WTC11 (cell line): ENCODE data around the gene CLCN6. TPM values are rescaled to one million over a fixed set of nuclear protein-coding genes. Genes with fewer than 3 reads are reported as not detected.
A peak's percentile ranks its signal among the peaks of the same experiment; 100 is the strongest.
"Not testable (repeated sequence)": the region's sequence is repeated elsewhere in the genome, so short reads cannot be mapped to it uniquely, and the experiment has no call there.

ENCODE experiments used
- ATAC-seq: fragments of 200-7000 bp; cut with Tn5 transposase; 2 replicates; pipeline ENCODE4 v1.10.0; 2021; ENCODE audit warnings: mild to moderate bottlenecking, moderate library complexity
- CTCF ChIA-PET: fragments of 300-600 bp; sonication (Branson Sonifier 250); formaldehyde crosslinking; loops from one replicate; lab custom pipeline; 2021; ENCODE audit warnings: antibody characterized with exemption; lab: Charles Lee
- POLR2A ChIA-PET: fragments of 350-600 bp; sonication (Branson Sonifier 250); formaldehyde crosslinking; loops from one replicate; lab custom pipeline; 2021; ENCODE audit warnings: antibody characterized with exemption; lab: Charles Lee
- DNase-seq: peaks from one replicate; pipeline ENCODE4 v3.0.0; 2021; ENCODE audit warnings: low spot score
- H3K27ac Mint-ChIP-seq: 2 replicates; pipeline ENCODE4 v1.8.0; 2021; ENCODE audit warnings: mixed read lengths
- H3K27me3 Mint-ChIP-seq: 2 replicates; pipeline ENCODE4 v1.8.0; 2021; ENCODE audit warnings: low read depth, mild to moderate bottlenecking, moderate library complexity, mixed read lengths
- H3K36me3 Mint-ChIP-seq: 2 replicates; pipeline ENCODE4 v1.8.0; 2021; ENCODE audit warnings: mixed read lengths
- H3K4me1 Mint-ChIP-seq: 2 replicates; pipeline ENCODE4 v1.8.0; 2022; ENCODE audit warnings: mixed read lengths
- H3K4me3 Mint-ChIP-seq: 2 replicates; pipeline ENCODE4 v1.8.0; 2021; ENCODE audit warnings: mild to moderate bottlenecking, moderate library complexity, mixed read lengths
- H3K9me3 Mint-ChIP-seq: 2 replicates; pipeline ENCODE4 v1.8.0; 2021; ENCODE audit warnings: mixed read lengths
- ESRRA ChIP-seq: sonication (generic); formaldehyde crosslinking; IDR thresholded peaks from 2 replicates; pipeline ENCODE4 v1.8.1; 2022; ENCODE audit warnings: mild to moderate bottlenecking, missing genetic modification reagents, borderline replicate concordance
- ETV6 ChIP-seq: sonication (generic); formaldehyde crosslinking; IDR thresholded peaks from 2 replicates; pipeline ENCODE4 v1.8.1; 2022; ENCODE audit warnings: mild to moderate bottlenecking, missing genetic modification reagents
- FOXP1 ChIP-seq: sonication (generic); formaldehyde crosslinking; IDR thresholded peaks from 2 replicates; pipeline ENCODE4 v1.8.0; 2022; ENCODE audit warnings: missing genetic modification reagents, mild to moderate bottlenecking, moderate library complexity, borderline replicate concordance
- HMGA2 ChIP-seq: fragments of 250-450 bp; sonication (Bioruptor Pico); IDR thresholded peaks from 2 replicates; pipeline ENCODE4 v1.4.0; 2021; ENCODE audit warnings: mild to moderate bottlenecking, moderate library complexity
- OVOL2 ChIP-seq: fragments of 250-450 bp; sonication (Bioruptor Pico); IDR thresholded peaks from 2 replicates; pipeline ENCODE4 v1.9.0; 2021; ENCODE audit warnings: mild to moderate bottlenecking, borderline replicate concordance
- SMAD3 ChIP-seq: sonication (generic); formaldehyde crosslinking; IDR thresholded peaks from 2 replicates; pipeline ENCODE4 v1.8.0; 2022; ENCODE audit warnings: missing genetic modification reagents, mild to moderate bottlenecking, borderline replicate concordance
- SP1 ChIP-seq: sonication (generic); formaldehyde crosslinking; conservative IDR thresholded peaks from 2 replicates; pipeline ENCODE4 v1.8.1; 2022; ENCODE audit warnings: missing genetic modification reagents
- ZBTB21 ChIP-seq: sonication (generic); formaldehyde crosslinking; IDR thresholded peaks from 2 replicates; pipeline ENCODE4 v1.8.1; 2023; ENCODE audit warnings: mild to moderate bottlenecking, missing genetic modification reagents, borderline replicate concordance
- ZNF232 ChIP-seq: sonication (generic); formaldehyde crosslinking; IDR thresholded peaks from 2 replicates; pipeline ENCODE4 v1.8.0; 2022; ENCODE audit warnings: mild to moderate bottlenecking, missing genetic modification reagents
- ZNF263 ChIP-seq: sonication (generic); formaldehyde crosslinking; IDR thresholded peaks from 2 replicates; pipeline ENCODE4 v1.8.1; 2022; ENCODE audit warnings: low read depth, mild to moderate bottlenecking, moderate library complexity, missing genetic modification reagents
- total RNA-seq: library from RNA; stranded (reverse); gene quantifications from 3 replicates; pipeline ENCODE4 v1.2.3, GENCODE V29; 2021
- TF ChIP-seq, protein P1 (sequence below): sonication (generic); formaldehyde crosslinking; IDR thresholded peaks from 2 replicates; pipeline ENCODE4 v1.8.0; 2022; ENCODE audit warnings: mild to moderate bottlenecking, missing genetic modification reagents
- TF ChIP-seq, protein P2 (sequence below): sonication (generic); formaldehyde crosslinking; IDR thresholded peaks from 2 replicates; pipeline ENCODE4 v1.8.0; 2022; ENCODE audit warnings: mild to moderate bottlenecking, missing genetic modification reagents
- TF ChIP-seq, protein P3 (sequence below): sonication (generic); formaldehyde crosslinking; IDR thresholded peaks from 2 replicates; pipeline ENCODE4 v1.8.1; 2022; ENCODE audit warnings: mild to moderate bottlenecking, missing genetic modification reagents, moderate library complexity, borderline replicate concordance

CLCN6 gene
- total RNA-seq, 1 experiment from 2014 or later, result 22.3 TPM

DNA sequence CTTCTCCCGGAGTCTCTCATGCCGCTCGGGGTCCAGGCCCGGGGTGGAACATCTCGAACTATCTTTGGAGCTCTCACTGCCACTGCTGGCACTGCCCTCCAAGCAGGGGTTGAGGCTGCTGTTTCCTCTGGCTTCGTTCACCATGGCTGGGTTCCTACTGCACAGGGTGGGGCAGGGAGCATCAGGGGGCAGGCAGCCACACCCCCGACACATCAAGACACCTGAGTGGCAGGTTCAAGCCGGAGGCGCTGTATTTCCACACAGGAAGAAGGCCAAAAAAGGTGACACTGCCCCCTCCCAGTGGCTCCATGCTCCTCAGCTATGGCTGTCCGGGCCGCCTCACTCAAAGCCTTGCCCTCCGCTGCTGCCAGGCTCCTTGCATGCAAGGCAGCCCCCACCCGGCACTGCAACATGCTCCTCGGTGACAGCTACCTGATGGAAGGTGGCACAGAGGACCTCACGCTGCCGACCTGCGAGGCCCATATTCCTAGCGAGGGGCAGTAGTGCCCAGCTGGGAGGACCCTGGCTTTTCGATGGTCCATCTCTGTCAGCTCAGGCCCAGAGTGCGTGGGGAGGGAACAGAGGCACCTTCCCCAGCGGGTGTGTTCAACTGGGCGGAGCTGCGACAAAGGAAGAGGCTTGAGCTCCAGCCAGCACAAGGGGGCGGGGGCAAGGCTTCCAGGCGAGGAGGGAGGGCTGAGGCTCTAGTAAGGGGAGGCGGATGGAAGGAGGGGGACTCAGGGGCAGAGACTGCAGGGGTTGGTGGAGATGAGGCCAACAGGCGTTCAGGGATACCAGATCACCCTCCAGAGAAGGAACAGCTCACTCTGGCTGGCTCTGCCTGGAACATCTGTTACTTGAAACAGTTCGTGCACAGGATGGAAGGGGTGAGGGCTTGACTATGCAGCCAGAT is 2.8 kb upstream of the CLCN6 start:
- H3K4me3 Mint-ChIP-seq, result peak overlapping the region; percentile 99
- ChIA-PET CTCF (interaction anchor here (0.6 to 4.3 kb wide), 22 partner anchors 14 to 209 kb away, joined by 3 to 98 read pairs (median 4); partner anchors contain the start of genes AGTRAP, C1orf167, FBXO6 and MFN2), POLR2A (interaction anchor here (0.6 to 2.0 kb wide), 9 partner anchors 16 to 1590 kb away, joined by 3 to 11 read pairs (median 3); partner anchors contain the start of genes AGTRAP, FBXO6 and MIIP)
- peaks cover 50% of the 10 kb centered on the region for H3K4me1 Mint-ChIP-seq
- H3K36me3 Mint-ChIP-seq, result peaks cover 21% of the 10 kb centered on the region
- H3K27ac Mint-ChIP-seq, result peak overlapping the region; percentile 97
- H3K27me3 Mint-ChIP-seq, result no peaks in the 10 kb centered on the region
- TF ChIP-seq HMGA2, result no peak
- TF ChIP-seq, protein P1, sequence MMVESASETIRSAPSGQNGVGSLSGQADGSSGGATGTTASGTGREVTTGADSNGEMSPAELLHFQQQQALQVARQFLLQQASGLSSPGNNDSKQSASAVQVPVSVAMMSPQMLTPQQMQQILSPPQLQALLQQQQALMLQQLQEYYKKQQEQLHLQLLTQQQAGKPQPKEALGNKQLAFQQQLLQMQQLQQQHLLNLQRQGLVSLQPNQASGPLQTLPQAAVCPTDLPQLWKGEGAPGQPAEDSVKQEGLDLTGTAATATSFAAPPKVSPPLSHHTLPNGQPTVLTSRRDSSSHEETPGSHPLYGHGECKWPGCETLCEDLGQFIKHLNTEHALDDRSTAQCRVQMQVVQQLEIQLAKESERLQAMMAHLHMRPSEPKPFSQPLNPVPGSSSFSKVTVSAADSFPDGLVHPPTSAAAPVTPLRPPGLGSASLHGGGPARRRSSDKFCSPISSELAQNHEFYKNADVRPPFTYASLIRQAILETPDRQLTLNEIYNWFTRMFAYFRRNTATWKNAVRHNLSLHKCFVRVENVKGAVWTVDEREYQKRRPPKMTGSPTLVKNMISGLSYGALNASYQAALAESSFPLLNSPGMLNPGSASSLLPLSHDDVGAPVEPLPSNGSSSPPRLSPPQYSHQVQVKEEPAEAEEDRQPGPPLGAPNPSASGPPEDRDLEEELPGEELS, result 0 out of 2 replicates have a peak, but pooled peaks have one; percentile 44
- TF ChIP-seq ZNF232, result peak; percentile 53; the same call in 1 of the 2 replicates
- TF ChIP-seq SP1, result peak; percentile 54; the same call in 1 of the 2 replicates
- no peak for TF ChIP-seq OVOL2 (CRISPR knock-in tag)
- TF ChIP-seq ETV6, result peak; percentile 91; the same call in 1 of the 2 replicates
- TF ChIP-seq, protein P2, sequence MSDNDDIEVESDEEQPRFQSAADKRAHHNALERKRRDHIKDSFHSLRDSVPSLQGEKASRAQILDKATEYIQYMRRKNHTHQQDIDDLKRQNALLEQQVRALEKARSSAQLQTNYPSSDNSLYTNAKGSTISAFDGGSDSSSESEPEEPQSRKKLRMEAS (CRISPR knock-in tag), result 0 out of 2 replicates have a peak, but pooled peaks have one; percentile 28
- TF ChIP-seq SMAD3, result peak; percentile 83; the same call in 1 of the 2 replicates
- no peak for TF ChIP-seq ZNF263
- no peak for TF ChIP-seq FOXP1
- no peak for TF ChIP-seq ZBTB21 (CRISPR knock-in tag)
- TF ChIP-seq ESRRA, result no peak
- H3K9me3 Mint-ChIP-seq, result no peaks in the 10 kb centered on the region
- DNase-seq, result peak; percentile 92
- ATAC-seq, result peak; percentile 75

DNA sequence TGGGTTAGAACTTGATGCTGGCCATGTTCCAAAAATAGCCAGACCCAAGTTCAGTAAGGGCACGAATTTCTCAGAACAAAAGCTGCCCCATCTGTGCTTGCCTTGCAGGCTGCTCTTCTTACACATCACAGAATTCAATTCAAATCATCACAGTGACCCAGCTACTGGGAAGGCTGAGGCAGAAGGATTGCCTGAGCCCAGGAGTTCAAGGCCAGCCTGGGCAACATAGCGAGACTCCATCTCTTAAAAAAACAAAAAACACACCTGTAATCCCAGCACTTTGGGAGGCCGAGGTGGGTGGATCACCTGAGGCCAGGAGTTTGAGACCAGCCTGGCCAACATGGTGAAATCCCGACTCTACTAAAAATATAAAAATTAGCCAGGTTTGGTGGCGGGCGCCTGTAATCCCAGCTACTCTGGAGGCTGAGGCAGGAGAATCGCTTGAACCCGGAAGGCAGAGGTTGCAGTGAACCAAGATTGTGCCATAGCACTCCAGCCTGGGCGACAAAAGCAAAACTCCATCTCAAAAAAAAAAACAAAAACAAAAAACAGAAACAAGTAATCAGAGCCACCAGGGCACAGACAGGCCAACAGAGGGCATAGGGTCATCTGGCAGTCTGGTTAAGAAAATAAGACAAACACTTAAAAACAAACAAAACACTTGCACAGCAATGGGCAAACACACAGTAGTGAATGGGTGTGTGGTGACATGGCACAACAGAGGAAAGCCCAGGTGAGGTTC is 1.9 kb upstream of the CLCN6 start:
- not testable (repeated sequence) for H3K9me3 Mint-ChIP-seq, H3K27me3 Mint-ChIP-seq, ATAC-seq, DNase-seq
- ChIA-PET POLR2A (interaction anchor here (1.0 to 2.0 kb wide), 7 partner anchors 17 to 215 kb away, joined by 3 to 11 read pairs (median 4); partner anchors contain the start of genes AGTRAP and MIIP), CTCF (interaction anchor here (0.8 to 4.3 kb wide), 18 partner anchors 15 to 210 kb away, joined by 3 to 98 read pairs (median 4); partner anchors contain the start of genes C1orf167, FBXO6 and MFN2)
- H3K36me3 Mint-ChIP-seq, result peaks cover 27% of the 10 kb centered on the region
- H3K27ac Mint-ChIP-seq, result peak overlapping the region; percentile 97
- peaks cover 55% of the 10 kb centered on the region for H3K4me1 Mint-ChIP-seq
- H3K4me3 Mint-ChIP-seq, result peak overlapping the region; percentile 99

DNA sequence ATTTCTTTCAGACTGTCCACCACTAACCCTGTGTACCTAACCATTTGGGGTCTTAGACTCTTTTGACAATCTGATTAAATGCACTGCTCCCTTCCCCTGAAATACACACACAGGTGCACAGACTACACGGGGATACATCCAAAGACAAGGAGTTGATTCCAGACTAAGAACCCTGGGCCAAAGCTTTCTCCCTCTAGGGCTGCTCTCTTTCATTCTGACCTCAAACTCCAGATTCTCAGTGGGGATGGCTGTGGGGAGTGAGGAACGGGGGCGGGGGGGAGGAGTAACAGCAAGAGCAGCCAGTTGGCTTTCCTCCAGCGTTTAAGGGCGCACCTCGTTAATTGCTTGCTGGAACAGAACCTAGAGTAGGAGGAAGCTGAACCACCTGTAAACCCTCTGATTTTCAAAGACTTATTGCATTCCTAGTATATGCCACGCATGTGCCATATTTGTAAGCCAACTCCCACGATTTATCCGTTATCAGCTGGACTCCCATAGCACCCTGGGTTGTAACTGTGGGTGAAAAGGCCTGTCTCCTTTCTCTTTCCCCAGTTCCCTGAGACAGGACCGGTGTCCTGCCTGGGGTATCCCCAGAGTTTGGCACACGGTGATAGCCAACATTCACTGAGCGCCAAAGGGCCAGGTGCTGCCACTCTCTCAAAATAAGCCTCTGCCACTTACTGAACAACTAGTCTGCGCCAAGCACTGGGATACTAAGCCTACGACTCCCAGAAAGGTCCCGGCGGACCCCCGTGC is 1.1 kb upstream of the CLCN6 start:
- POLR2A ChIA-PET, result no interaction called here
- no peaks in the 10 kb centered on the region for H3K27me3 Mint-ChIP-seq
- CTCF ChIA-PET, result interaction anchor here (4.3 kb wide), 1 partner anchor 19 kb away, joined by 98 read pairs; no protein-coding TSS in a partner anchor
- H3K27ac Mint-ChIP-seq, result peak overlapping the region; percentile 97
- H3K4me3 Mint-ChIP-seq, result peak overlapping the region; percentile 99
- H3K36me3 Mint-ChIP-seq, result peaks cover 32% of the 10 kb centered on the region
- ATAC-seq, result no peak
- no peak for DNase-seq
- H3K9me3 Mint-ChIP-seq, result no peaks in the 10 kb centered on the region
- H3K4me1 Mint-ChIP-seq, result peaks cover 57% of the 10 kb centered on the region
- TF ChIP-seq, protein P3, sequence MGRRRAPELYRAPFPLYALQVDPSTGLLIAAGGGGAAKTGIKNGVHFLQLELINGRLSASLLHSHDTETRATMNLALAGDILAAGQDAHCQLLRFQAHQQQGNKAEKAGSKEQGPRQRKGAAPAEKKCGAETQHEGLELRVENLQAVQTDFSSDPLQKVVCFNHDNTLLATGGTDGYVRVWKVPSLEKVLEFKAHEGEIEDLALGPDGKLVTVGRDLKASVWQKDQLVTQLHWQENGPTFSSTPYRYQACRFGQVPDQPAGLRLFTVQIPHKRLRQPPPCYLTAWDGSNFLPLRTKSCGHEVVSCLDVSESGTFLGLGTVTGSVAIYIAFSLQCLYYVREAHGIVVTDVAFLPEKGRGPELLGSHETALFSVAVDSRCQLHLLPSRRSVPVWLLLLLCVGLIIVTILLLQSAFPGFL (CRISPR knock-in tag), result no peak
- TF ChIP-seq, all 79 proteins: peak for 0
